Left colon (tissue), 2 donors: ENCODE data around the gene CMTM4. TPM values are rescaled to one million over a fixed set of nuclear protein-coding genes. Genes with fewer than 3 reads are reported as not detected.
"Not testable (repeated sequence)": the region's sequence is repeated elsewhere in the genome, so short reads cannot be mapped to it uniquely, and the experiment has no call there.

Experiments used
- ATAC-seq: fragments of 200-7000 bp; cut with Tn5 transposase; one replicate; pipeline ENCODE4 v1.9.1; 2020; ENCODE audit warnings: mild to moderate bottlenecking, moderate library complexity
- DNase-seq, 2 donors: peaks; one replicate each; pipeline ENCODE4 v3.0.0-alpha.2; 2020
- intact Hi-C, 2 donors: fragments of 100-400 bp; cut with DNase I in 1 of 2; cut with micrococcal nuclease in 1 of 2; formaldehyde crosslinking; loops; one replicate each; pipeline versions ENCODE4 v1.11.2 to v1.14.0; 2022; cut with DNase I, micrococcal nuclease
- total RNA-seq, 2 donors: library from RNA; stranded (reverse); fragmentation: NEBNext Ultra II Directional; extraction: Animal tissue kit (Norgen Biotek cat#: 25700); gene quantifications; one replicate each; pipeline ENCODE4 v1.2.1, GENCODE V29; 2021
- donor health status: DM: no; HTN: no; CAD: no.
- donor health status: DM: yes; HTN: yes; CAD: no.

CMTM4 gene
- total RNA-seq, 2 donors from 2014 or later: 168 to 172 TPM

DNA sequence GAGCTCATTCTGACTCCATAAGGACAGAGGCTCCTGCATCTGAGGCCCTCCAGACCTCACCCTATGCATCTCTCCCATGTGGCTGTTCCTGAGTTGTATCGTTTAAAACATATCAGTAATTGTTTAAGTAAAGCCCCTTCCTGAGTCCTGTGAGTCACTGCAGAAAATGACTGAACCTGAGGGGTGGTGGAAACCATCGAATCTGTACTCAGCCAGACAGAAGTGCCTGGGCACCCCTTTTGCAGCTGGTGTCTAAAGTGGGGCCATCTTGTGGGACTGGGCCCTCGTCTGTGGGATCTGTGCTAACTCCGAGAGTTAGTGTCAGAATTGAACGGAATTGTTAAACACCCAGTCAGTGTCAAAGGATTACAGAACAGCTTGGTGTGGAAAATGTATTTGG is 66.7 kb downstream of the CMTM4 start:
- ATAC-seq (no peak), DNase-seq (no peak)
- intact Hi-C loops: no loop called here

DNA sequence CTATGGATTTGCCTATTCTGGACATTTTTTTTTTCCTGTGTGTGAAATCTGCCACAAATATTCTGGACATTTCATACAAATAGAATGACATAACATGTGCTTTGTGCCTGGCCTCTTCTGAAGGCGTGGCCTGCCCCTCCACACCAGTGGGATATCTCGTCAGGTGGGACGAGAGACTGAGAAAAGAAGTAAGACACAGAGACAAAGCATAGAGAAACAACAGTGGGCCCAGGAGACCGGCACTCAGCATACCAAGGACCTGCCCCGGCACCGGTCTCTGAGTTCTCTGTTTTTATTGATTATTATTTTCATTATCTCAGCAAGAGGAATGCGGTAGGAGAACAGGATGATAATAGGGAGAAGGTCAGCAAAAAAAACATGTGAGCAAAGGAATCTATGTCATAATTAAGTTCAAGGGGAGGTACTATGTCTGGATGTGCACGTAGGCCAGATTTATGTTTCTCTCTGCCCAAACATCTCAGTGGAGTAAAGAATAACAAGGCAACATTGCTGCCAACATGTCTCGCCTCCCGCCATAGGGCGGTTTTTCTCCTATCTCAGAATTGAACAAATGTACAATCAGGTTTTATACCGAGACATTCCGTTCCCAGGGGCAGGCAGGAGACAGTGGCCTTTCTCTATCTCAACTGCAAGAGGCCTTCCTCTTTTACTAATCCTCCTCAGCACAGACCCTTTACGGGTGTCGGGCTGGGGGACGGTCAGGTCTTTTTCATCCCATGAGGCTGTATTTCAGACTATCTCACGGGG is 68.7 kb downstream of the CMTM4 start:
- ATAC-seq, DNase-seq, intact Hi-C loops: not testable (repeated sequence)

DNA sequence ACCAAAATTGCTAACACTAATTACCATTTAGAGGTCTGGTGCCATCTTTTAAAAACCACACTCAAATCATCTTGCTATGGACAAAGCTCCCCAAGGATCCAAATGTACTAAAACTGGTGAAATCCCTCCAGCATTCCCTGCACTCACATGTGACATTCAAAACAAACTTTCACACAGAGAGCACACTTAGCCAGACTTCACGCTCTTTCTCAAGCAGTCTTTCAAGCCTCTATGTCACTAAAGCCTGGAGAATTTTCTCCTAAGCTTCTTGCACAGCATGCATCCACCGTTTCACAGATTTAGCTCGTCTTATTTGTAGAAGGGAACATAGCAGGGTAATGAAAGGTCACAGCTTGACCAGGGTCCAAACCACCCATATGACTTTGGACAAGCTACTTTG is 72.8 kb downstream of the CMTM4 start:
- ATAC-seq (no peak), DNase-seq (no peak)
- intact Hi-C loops: no loop called here

GRCh38 chr16:66622863-66623262 is 73.7 kb downstream of the CMTM4 start:
- ATAC-seq: no peak

GRCh38 chr16:66621973-66622372 is 74.6 kb downstream of the CMTM4 start:
- intact Hi-C loops: no loop called here
- ATAC-seq: no peak

More at GRCh38 chr16:66622863-66623262, 73.7 kb downstream of the CMTM4 start:
- intact Hi-C loops: no loop called here
- DNase-seq: no peak

GRCh38 chr16:66620429-66620795 is 76.1 kb downstream of the CMTM4 start:
- intact Hi-C loops: no loop called here
- ATAC-seq (no peak), DNase-seq (no peak)

More at GRCh38 chr16:66621973-66622372, 74.6 kb downstream of the CMTM4 start:
- DNase-seq: no peak

DNA sequence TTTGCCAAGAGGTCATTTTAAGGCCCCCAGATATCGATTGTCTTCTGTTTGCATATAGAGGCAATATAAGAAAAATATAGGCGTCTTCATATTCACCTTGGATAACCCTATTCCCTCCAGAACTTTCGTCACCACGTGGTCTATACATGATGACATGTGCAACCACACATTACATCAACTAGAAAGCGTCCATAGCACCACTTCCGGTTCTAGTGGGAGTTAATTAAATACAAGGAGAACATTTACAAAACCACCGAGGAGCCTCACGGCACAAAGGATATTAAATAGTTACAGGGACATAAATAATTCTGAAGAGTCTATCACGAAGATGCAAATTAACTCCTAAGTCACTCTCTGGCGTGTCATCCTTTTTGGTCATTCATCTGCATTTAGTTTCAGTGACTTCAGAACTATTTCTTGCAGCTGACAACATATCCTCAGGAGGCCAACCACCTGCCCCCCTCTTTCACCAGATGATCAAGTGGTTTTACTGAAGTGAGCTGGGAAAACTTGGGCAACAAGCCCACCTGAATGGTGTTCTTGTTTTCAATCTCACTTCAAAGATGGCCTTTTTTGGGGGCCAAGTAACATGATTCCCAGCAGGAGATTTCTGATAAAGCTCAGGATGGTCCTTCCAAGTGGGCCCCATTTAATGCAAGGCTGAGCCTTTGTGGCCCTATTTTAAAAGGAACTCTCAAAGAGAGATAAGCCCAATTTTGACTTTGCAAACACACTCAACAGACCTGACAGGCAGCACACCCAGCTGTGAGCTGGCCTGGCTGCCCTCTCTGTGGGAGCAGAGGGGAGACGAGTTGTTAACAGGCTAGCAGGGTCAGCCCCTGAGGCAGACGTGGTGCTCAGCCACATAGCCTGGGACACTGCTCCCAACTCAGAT is 76.8 kb downstream of the CMTM4 start:
- ATAC-seq: no peak
- no peak for DNase-seq
- intact Hi-C loops: no loop called here

DNA sequence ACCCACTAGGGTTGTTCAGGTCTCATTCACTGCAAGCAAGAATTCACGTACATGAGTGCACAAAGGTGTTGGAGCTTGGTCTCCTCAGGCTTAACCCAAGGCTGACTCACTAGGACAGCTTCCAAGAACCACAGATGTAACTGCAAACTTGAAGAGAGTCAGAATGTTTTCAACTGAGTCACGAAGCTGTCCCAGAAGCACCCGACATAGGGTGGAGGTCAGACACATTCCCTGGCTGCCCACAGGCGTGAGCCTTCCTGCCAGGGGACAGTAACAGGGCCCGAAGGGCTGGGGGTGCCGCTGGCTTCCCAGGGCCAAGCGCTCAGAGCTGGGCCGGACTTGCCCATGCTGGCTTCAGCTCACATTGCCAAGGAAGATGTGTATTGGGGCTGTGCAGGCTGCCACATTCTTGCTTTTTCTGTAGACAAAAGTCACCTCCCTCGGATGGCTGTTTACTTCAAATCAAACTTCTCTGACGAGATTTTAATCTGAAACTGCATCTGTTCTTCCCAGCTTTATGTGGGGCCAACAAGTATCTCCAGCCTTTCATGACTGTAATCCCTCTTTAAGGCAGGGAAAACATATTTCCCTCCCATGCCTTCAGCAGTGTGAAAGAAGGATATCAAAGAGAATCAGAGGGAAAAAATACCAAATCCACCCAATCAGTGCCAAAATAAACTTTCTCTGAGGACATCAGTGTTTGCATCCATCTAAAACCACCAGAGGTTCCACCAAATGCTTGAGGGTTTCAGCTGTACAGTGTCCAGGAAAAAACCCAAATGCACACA is 77.8 kb downstream of the CMTM4 start:
- ATAC-seq (peak; percentile 18), DNase-seq (no peak)
- intact Hi-C loops: no loop called here

- DNase-seq (no peak), ATAC-seq (no peak)
- intact Hi-C loops: no loop called here
Observed at GRCh38 chr16:66617728-66618127, 78.8 kb downstream of the CMTM4 start.

- intact Hi-C loops: no loop called here
- ATAC-seq: no peak
- DNase-seq: no peak
Observed at GRCh38 chr16:66617010-66617434, 79.5 kb downstream of the CMTM4 start.

GRCh38 chr16:66616592-66616991 is 80.0 kb downstream of the CMTM4 start:
- no peak for ATAC-seq

DNA sequence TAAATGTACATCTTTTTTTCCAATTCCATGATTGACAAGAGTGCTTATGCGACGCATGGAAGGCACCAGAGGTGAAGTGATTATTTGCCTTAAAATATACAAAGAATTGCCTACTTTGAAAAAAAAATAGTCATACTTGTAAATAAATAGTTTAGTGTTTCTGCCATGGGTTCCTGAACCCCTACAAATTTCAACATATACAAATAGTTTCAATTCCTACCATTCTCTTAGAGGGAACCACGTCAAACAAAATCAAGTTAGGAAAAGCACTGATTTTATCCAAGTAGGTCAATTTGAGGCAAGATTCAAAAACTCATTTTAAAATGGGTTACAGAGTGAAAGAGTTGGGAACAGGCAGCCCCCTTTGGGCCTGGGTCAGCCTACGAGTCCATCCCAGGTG is 80.4 kb downstream of the CMTM4 start:
- ATAC-seq (no peak), DNase-seq (no peak)
- intact Hi-C loops: no loop called here

More at GRCh38 chr16:66616592-66616991, 80.0 kb downstream of the CMTM4 start:
- no peak for DNase-seq
- intact Hi-C loops: no loop called here

- ATAC-seq (no peak), DNase-seq (no peak)
- intact Hi-C loops: no loop called here
Observed at GRCh38 chr16:66614161-66614802, 82.3 kb downstream of the CMTM4 start.

DNA sequence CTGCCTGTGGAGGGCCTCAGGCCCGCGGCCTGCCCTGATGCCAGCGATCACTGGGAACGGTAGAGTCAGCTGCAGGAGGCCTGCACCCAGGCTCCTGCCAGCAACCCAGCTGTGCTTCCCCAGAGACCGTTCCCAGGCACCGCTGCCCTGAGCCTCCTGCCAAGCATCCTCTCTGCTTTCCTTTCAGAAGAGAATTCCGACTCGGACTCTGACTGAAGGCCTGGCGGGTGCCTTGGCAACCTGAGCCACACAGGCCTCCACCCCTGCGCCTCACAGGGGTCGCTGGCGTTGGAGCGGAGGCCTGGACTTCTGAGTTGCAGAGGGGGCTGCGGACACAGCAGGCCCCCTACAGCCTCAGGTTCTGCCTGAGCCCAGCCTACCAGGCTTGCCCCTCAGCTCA is 84.1 kb downstream of the CMTM4 start:
- no peak for DNase-seq
- ATAC-seq: no peak
- intact Hi-C loops: no loop called here

GRCh38 chr16:66611911-66612310 is 84.6 kb downstream of the CMTM4 start:
- ATAC-seq, DNase-seq, intact Hi-C loops: not testable (repeated sequence)

DNA sequence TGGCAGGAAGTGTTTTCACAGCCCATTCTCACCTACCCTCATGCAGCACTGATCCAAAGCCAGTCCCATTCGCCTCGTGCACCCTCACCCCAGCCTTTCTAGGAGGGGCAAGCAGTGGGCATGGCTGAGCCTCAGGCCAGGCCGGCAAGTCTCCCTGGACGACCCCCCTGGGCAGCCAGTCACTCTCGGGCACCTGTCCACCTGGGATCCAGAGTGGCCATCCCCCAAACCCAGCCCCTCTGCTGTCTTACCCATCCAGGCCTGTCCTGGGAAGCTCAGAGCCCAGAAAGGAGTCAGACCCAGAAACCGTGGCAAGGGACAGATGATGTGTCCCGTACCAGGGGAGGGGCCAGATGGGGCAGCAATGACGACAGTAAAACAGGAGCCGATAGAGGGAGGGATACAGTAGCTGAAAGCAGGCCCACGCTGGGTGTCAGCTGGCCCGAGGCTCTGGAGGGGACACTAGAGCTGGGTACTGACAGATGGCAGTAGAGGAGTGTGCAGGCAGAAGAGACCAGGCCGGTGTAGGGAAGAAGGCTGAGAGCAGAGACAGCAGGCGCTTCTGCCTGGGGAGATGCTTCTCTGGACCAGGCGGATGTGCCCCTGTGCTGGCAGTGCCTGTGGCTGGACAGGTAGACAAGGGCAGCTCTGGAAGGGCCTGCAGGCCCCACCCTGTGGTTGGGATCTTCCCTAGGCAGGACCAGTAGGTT is 86.3 kb downstream of the CMTM4 start:
- peak in 1 of 2 donors; percentile 25 for DNase-seq
- intact Hi-C loops: no loop called here
- ATAC-seq: no peak

- ATAC-seq: no peak
- intact Hi-C loops: no loop called here
- peak in 1 of 2 donors; percentile 27 for DNase-seq
Observed at GRCh38 chr16:66609139-66609510, 87.4 kb downstream of the CMTM4 start.
